Measurements from ENCODE around the gene GAPVD1. TPM values are rescaled to one million over a fixed set of nuclear protein-coding genes. Genes with fewer than 3 reads are reported as not detected.

GAPVD1 gene
- total and polyA plus RNA-seq, 10 of the 15 experiments (the other 5 are each of a cell fraction or from before 2014, with no cell fraction given): 4.3 to 36.6 (median 25.9) TPM

GRCh38 chr9:125332527-125332926 is 70.9 kb downstream of the GAPVD1 start (continued):
- TF ChIP-seq PRDM15 (CRISPR knock-in tag; IDR thresholded peaks at IDR 0.05): no peak
- TF ChIP-seq MLLT1 (IDR thresholded peaks at IDR 0.05): 0 out of 2 replicates have a peak, but pooled peaks have one; percentile 16
- TF ChIP-seq ETV6 (conservative IDR thresholded peaks at IDR 0.05 in 1 of 2, IDR thresholded peaks at IDR 0.05 in 1 of 2; ENCODE audit: borderline replicate concordance in 1 of 2, low read depth in 1 of 2): peak in 1 of 2 experiments; percentile 83; a peak in 2 of 4 replicates
- TF ChIP-seq LARP7 (IDR thresholded peaks at IDR 0.05): no peak
- TF ChIP-seq E4F1 (IDR thresholded peaks at IDR 0.05; ENCODE audit: borderline replicate concordance, partially characterized antibody): no peak
- peak; percentile 86; the same call in 1 of the 2 replicates for TF ChIP-seq TCF3 (IDR thresholded peaks at IDR 0.05; ENCODE audit: borderline replicate concordance, insufficient read depth, low read depth, low read length)
- no peak for TF ChIP-seq FOS (IDR thresholded peaks at IDR 0.05; ENCODE audit: borderline replicate concordance, extremely low read depth, insufficient read length)
- no peak for TF ChIP-seq SIX5 (IDR thresholded peaks at IDR 0.05; ENCODE audit: low read depth, low read length, severe bottlenecking)
- TF ChIP-seq ATF7 (IDR thresholded peaks at IDR 0.05; ENCODE audit: low read depth): peak; percentile 67; the same call in 1 of the 2 replicates
- no peak for TF ChIP-seq PBX3 (IDR thresholded peaks at IDR 0.05; ENCODE audit: insufficient replicate concordance, low read depth, low read length)
- TF ChIP-seq EZH2 (IDR thresholded peaks at IDR 0.05; ENCODE audit: borderline replicate concordance, control insufficient read depth, low read depth, low read length): peak; percentile 76; the same call in 1 of the 2 replicates
- TF ChIP-seq BCL3 (IDR thresholded peaks at IDR 0.05; ENCODE audit: borderline replicate concordance, insufficient read depth, low read depth, low read length, poor library complexity, severe bottlenecking): peak; percentile 86
- no peak for TF ChIP-seq SUZ12 (IDR thresholded peaks at IDR 0.05; ENCODE audit: unreplicated experiment)
- TF ChIP-seq RB1 (IDR thresholded peaks at IDR 0.05; ENCODE audit: borderline replicate concordance): no peak
- TF ChIP-seq GABPA (IDR thresholded peaks at IDR 0.05; ENCODE audit: low read depth): peak; percentile 77
- TF ChIP-seq IRF3 (IDR thresholded peaks at IDR 0.05): no peak
- no peak for TF ChIP-seq RCOR1 (conservative IDR thresholded peaks at IDR 0.05; ENCODE audit: low read depth, low read length)

All from GM12878 (cell line).